ENCODE results near the gene PPP6R3.
"Not testable (repeated sequence)": the region's sequence is repeated elsewhere in the genome, so short reads cannot be mapped to it uniquely, and the experiment has no call there.

- TF ChIP-seq CTCF, POLR2A (IDR thresholded peaks at IDR 0.05): not testable (repeated sequence)
Observed at GRCh38 chr11:68626236-68626635, 165.7 kb downstream of the PPP6R3 start.

Data from vagina (tissue), 2 donors.